ENCODE data around the gene LIMCH1. TPM values are rescaled to one million over a fixed set of nuclear protein-coding genes. Genes with fewer than 3 reads are reported as not detected.

Gene LIMCH1
- total and polyA plus RNA-seq, 2 of the 8 experiments (the other 6 are each of a cell fraction or from before 2014, with no cell fraction given), result 2.7 to 3.0 TPM

DNA sequence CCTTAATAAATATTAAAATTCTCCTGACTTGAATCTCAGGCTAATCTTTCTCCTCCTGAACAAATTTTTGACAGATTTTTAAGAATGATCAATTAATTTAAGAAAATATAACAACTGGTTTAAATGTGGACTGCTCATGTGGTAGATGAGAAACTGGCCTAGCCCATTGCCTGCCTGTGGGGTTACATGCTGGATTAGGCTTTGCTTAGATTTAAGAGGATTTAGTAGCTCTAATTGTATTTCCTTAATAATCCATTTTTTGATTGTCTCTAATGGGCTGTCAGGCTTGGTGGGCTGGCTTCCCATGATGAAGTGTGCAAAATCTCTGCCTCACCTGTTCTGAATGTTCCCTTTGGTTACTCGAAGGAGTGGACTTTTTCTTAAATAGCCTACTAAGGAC lies 27.8 kb upstream of the LIMCH1 start (continued):
- TF ChIP-seq, protein P1, sequence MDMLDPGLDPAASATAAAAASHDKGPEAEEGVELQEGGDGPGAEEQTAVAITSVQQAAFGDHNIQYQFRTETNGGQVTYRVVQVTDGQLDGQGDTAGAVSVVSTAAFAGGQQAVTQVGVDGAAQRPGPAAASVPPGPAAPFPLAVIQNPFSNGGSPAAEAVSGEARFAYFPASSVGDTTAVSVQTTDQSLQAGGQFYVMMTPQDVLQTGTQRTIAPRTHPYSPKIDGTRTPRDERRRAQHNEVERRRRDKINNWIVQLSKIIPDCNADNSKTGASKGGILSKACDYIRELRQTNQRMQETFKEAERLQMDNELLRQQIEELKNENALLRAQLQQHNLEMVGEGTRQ (IDR thresholded peaks at IDR 0.05; ENCODE audit: low read length), result no peak
- TF ChIP-seq ZNF274 (IDR thresholded peaks at IDR 0.05; ENCODE audit: borderline replicate concordance, extremely low read depth, low read length) (no peak), SRF (IDR thresholded peaks at IDR 0.05; ENCODE audit: low read depth, low read length) (no peak)
